GM12878 (cell line): ENCODE results near the gene NCAPD3. TPM values are rescaled to one million over a fixed set of nuclear protein-coding genes. Genes with fewer than 3 reads are reported as not detected.

Experiments used
- BACH1 ChIP-seq: fragments of 450-650 bp; IDR thresholded peaks from 2 replicates; pipeline ENCODE4 v1.6.1; 2017; ENCODE audit warnings: mild to moderate bottlenecking, borderline replicate concordance
- BRCA1 ChIP-seq: IDR thresholded peaks from 2 replicates; pipeline ENCODE4 v1.6.1; 2011; ENCODE audit warnings: low read depth, low read length, improper control_type of control experiment
- ESRRA ChIP-seq: IDR thresholded peaks from 2 replicates; pipeline ENCODE4 v1.6.1; 2012; ENCODE audit warnings: mild to moderate bottlenecking, low read length, improper control_type of control experiment
- HDAC6 ChIP-seq: fragments of 200-600 bp; sonication (generic); IDR thresholded peaks from one replicate; pipeline ENCODE4 v1.8.0; 2017; ENCODE audit warnings: antibody characterized with exemption; ENCODE audit not compliant: unreplicated experiment
- IRF4 ChIP-seq: IDR thresholded peaks from 2 replicates; pipeline ENCODE4 v1.6.1; 2011; ENCODE audit warnings: low read depth, low read length
- NFYB ChIP-seq: IDR thresholded peaks from 2 replicates; pipeline ENCODE4 v1.6.1; 2011; ENCODE audit warnings: low read depth, mild to moderate bottlenecking, low read length, improper control_type of control experiment, moderate library complexity; ENCODE audit not compliant: insufficient read depth
- NR2F1 ChIP-seq: fragments of 450-650 bp; conservative IDR thresholded peaks from 2 replicates; pipeline ENCODE4 v1.6.1; 2017; ENCODE audit warnings: mild to moderate bottlenecking
- PML ChIP-seq: IDR thresholded peaks from 2 replicates; pipeline ENCODE4 v1.6.1; 2012; ENCODE audit warnings: low read length, inconsistent platforms
- SMAD5 ChIP-seq: IDR thresholded peaks from 2 replicates; pipeline ENCODE4 v1.6.1; 2016; ENCODE audit warnings: antibody characterized with exemption, low read depth
- TAF1 ChIP-seq: IDR thresholded peaks from 2 replicates; pipeline ENCODE4 v1.6.1; 2011; ENCODE audit warnings: mild to moderate bottlenecking, low read depth, low read length, borderline replicate concordance
- ZNF217 ChIP-seq: fragments of 450-650 bp; IDR thresholded peaks from 2 replicates; pipeline ENCODE4 v1.6.1; 2017; ENCODE audit warnings: antibody characterized with exemption, mild to moderate bottlenecking
- ZSCAN29 ChIP-seq: fragments of 450-650 bp; IDR thresholded peaks from 2 replicates; pipeline ENCODE4 v1.6.1; 2017; ENCODE audit warnings: mild to moderate bottlenecking, moderate library complexity
- polyA plus RNA-seq, 11 experiments: library from polyadenylated mRNA; depleted of rRNA in 4 of 11; unstranded in 6 of 11; stranded (reverse) in 5 of 11; fragments of >200 nt; fragmentation: Nextera tagmentation in 4 of 11; fragmentation: Illumina TruSeq in 1 of 11; extraction: Ambion mirVana in 4 of 11; extraction: Trizol in 1 of 11; gene quantifications; 1 replicate in 1 of 11; 2 replicates in 10 of 11; pipeline versions ENCODE4 v1.2.1 to v1.2.3, GENCODE V29; 2011 to 2016; ENCODE audit warnings: inconsistent platforms in 2 of 11, missing spikeins in 2 of 11, low read depth in 1 of 11
- total RNA-seq, 4 experiments: library from RNA; depleted of rRNA in 3 of 4; stranded (reverse); fragments of >200 nt in 3 of 4; fragmentation: Illumina TruSeq in 1 of 4; extraction: Trizol in 1 of 4; gene quantifications; 2 replicates each; pipeline versions ENCODE4 v1.2.1 to v1.2.3, GENCODE V29; 2013 to 2021
- TF ChIP-seq, protein P1 (sequence below): fragments of 150-350 bp; IDR thresholded peaks from 2 replicates; pipeline ENCODE4 v1.6.1; 2016; ENCODE audit warnings: low read depth, low read length
- TF ChIP-seq, protein P2 (sequence below): fragments of 450-650 bp; IDR thresholded peaks from 2 replicates; pipeline ENCODE4 v1.6.1; 2017; ENCODE audit warnings: mild to moderate bottlenecking, moderate library complexity
- TF ChIP-seq, protein P3 (sequence below): fragments of 450-650 bp; IDR thresholded peaks from 2 replicates; pipeline ENCODE4 v1.6.1; 2017; ENCODE audit warnings: antibody characterized with exemption, mild to moderate bottlenecking, moderate library complexity

NCAPD3 gene
- total and polyA plus RNA-seq, 10 of the 15 experiments (the other 5 are each of a cell fraction or from before 2014, with no cell fraction given) = 14.9 to 58.2 (median 48.2) TPM

DNA sequence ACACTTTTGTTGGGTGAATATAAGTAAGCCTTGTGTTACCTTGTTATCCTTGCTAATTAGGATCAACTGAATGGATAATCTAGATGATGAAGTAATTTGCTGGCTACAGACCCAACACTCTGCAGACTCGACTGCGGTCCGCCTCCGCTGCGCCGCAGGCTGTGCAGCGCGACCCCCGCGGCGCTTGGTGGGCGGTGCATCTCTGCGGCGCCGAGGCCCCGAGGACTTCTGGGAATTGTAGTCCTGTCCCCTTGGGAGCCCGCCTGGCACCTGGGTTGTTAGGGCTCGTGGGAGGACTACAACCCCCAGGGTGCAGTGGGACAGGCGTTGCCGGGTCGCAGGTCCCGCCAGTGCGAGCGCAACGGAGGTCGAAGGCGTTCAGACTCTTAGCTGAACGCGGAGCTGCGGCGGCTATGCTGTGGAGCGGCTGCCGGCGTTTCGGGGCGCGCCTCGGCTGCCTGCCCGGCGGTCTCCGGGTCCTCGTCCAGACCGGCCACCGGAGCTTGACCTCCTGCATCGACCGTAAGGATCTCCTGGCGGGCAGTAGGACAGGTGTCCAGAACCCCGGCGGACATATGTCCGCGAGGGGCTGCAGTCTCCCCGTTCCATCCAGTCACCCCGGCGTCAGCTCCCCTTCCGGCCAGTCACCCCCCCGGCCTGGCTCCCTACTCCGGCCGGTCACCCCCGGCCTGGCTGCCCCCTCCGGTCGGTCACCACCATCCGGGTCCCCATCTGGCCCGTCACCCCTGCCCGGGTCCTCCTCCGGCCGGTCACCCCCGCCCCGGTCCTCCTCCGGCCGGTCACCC lies 29.6 kb upstream of the NCAPD3 start, which contains the start of the genes ACAD8 and THYN1 (continued):
- TF ChIP-seq, protein P1, sequence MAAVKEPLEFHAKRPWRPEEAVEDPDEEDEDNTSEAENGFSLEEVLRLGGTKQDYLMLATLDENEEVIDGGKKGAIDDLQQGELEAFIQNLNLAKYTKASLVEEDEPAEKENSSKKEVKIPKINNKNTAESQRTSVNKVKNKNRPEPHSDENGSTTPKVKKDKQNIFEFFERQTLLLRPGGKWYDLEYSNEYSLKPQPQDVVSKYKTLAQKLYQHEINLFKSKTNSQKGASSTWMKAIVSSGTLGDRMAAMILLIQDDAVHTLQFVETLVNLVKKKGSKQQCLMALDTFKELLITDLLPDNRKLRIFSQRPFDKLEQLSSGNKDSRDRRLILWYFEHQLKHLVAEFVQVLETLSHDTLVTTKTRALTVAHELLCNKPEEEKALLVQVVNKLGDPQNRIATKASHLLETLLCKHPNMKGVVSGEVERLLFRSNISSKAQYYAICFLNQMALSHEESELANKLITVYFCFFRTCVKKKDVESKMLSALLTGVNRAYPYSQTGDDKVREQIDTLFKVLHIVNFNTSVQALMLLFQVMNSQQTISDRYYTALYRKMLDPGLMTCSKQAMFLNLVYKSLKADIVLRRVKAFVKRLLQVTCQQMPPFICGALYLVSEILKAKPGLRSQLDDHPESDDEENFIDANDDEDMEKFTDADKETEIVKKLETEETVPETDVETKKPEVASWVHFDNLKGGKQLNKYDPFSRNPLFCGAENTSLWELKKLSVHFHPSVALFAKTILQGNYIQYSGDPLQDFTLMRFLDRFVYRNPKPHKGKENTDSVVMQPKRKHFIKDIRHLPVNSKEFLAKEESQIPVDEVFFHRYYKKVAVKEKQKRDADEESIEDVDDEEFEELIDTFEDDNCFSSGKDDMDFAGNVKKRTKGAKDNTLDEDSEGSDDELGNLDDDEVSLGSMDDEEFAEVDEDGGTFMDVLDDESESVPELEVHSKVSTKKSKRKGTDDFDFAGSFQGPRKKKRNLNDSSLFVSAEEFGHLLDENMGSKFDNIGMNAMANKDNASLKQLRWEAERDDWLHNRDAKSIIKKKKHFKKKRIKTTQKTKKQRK = no peak
- TF ChIP-seq TAF1 = peak; percentile 78; the same call in 1 of the 2 replicates
- no peak for TF ChIP-seq NFYB
- no peak for TF ChIP-seq IRF4
- no peak for TF ChIP-seq ZNF217
- TF ChIP-seq ZSCAN29 = no peak
- TF ChIP-seq ESRRA = no peak
- peak; percentile 49; the same call in 1 of the 2 replicates for TF ChIP-seq PML
- TF ChIP-seq, protein P2, sequence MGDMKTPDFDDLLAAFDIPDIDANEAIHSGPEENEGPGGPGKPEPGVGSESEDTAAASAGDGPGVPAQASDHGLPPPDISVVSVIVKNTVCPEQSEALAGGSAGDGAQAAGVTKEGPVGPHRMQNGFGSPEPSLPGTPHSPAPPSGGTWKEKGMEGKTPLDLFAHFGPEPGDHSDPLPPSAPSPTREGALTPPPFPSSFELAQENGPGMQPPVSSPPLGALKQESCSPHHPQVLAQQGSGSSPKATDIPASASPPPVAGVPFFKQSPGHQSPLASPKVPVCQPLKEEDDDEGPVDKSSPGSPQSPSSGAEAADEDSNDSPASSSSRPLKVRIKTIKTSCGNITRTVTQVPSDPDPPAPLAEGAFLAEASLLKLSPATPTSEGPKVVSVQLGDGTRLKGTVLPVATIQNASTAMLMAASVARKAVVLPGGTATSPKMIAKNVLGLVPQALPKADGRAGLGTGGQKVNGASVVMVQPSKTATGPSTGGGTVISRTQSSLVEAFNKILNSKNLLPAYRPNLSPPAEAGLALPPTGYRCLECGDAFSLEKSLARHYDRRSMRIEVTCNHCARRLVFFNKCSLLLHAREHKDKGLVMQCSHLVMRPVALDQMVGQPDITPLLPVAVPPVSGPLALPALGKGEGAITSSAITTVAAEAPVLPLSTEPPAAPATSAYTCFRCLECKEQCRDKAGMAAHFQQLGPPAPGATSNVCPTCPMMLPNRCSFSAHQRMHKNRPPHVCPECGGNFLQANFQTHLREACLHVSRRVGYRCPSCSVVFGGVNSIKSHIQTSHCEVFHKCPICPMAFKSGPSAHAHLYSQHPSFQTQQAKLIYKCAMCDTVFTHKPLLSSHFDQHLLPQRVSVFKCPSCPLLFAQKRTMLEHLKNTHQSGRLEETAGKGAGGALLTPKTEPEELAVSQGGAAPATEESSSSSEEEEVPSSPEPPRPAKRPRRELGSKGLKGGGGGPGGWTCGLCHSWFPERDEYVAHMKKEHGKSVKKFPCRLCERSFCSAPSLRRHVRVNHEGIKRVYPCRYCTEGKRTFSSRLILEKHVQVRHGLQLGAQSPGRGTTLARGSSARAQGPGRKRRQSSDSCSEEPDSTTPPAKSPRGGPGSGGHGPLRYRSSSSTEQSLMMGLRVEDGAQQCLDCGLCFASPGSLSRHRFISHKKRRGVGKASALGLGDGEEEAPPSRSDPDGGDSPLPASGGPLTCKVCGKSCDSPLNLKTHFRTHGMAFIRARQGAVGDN = no peak
- TF ChIP-seq BACH1 = no peak
- TF ChIP-seq, protein P3, sequence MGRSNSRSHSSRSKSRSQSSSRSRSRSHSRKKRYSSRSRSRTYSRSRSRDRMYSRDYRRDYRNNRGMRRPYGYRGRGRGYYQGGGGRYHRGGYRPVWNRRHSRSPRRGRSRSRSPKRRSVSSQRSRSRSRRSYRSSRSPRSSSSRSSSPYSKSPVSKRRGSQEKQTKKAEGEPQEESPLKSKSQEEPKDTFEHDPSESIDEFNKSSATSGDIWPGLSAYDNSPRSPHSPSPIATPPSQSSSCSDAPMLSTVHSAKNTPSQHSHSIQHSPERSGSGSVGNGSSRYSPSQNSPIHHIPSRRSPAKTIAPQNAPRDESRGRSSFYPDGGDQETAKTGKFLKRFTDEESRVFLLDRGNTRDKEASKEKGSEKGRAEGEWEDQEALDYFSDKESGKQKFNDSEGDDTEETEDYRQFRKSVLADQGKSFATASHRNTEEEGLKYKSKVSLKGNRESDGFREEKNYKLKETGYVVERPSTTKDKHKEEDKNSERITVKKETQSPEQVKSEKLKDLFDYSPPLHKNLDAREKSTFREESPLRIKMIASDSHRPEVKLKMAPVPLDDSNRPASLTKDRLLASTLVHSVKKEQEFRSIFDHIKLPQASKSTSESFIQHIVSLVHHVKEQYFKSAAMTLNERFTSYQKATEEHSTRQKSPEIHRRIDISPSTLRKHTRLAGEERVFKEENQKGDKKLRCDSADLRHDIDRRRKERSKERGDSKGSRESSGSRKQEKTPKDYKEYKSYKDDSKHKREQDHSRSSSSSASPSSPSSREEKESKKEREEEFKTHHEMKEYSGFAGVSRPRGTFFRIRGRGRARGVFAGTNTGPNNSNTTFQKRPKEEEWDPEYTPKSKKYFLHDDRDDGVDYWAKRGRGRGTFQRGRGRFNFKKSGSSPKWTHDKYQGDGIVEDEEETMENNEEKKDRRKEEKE = no peak
- no peak for TF ChIP-seq HDAC6
- peak; percentile 82 for TF ChIP-seq NR2F1
- no peak for TF ChIP-seq SMAD5
- no peak for TF ChIP-seq BRCA1
